ENCODE measurements around the gene PIK3R5.
"Not testable (repeated sequence)": the region's sequence is repeated elsewhere in the genome, so short reads cannot be mapped to it uniquely, and the experiment has no call there.

Gene PIK3R5

GRCh38 chr17:8984225-8984624 lies 18.7 kb upstream of the PIK3R5 start:
- FAIRE-seq = not testable (repeated sequence)

DNA sequence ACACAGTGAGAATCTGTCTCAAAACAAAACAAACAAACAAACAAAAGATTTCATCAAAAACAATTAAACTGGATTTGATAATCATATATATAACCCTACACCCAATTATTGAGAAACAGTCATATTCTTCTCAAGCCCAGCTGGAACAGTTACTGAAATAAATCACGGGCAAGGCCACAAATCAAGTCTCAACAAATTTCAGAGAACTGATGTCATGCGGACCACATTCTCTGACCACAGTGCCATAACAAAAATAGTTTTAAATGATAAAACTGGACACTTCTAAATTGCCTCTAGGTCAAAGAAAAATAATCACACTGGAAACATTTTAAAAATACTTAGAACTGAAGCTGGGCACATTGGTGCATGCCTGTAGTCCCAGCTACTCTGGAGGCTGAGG lies 15.9 kb upstream of the PIK3R5 start:
- no peak for FAIRE-seq

DNA sequence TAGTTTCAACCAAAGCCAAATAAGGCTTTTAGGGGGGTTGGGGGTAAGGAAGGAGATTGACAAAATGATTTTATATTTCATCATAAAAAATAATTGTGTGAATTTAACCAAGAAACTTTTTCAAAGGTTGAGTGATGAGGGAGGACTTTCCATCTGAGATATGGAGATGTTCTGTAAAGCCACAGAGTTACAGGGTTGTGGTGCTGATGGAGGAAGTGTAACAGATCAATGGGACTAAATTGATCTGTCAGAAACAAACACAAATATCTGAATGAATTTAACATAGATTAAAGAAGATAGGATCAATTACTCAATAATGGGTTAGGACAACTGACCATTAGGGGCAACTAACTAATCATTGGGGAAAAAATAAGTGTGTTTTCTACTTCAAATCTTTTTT lies 14.2 kb upstream of the PIK3R5 start:
- FAIRE-seq = no peak

DNA sequence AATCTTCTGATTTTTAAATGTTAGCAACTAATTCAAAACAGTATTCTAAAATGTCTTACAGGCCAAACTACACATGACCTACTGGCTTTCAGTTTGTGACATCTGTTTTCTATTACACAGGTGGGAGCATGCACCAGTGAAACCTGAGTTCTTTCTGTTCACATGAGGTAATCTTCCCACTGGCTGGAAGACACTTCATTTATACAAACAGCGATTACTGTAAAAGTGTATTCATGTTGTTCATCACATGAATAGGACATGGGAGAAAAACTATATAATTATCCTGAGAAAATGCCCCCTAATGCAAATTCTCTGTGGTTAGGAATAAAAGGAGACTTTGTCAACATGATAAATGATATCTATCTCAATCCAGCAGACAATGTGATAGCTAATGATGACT lies 11.1 kb upstream of the PIK3R5 start:
- FAIRE-seq = no peak

- no peak for FAIRE-seq
Measured at GRCh38 chr17:8975091-8975725, 9.7 kb upstream of the PIK3R5 start.

DNA sequence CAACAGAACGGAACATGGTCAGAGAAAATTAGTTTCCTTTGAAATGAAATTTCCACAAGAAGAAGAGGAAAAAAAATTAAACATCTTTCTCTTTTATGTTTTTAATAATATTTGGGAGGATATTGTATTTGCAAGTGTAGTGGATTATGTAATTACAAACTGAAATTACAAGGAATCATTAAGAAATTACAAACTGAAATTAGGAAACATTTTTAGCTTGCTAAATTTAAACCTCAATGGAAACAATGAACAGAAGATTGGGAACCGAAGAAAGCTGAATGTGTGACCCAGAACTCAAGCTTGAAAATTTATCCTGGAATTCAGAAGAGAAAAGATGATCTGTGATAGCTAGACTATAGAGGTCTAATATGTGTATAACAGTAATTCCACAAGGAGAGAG lies 4.4 kb upstream of the PIK3R5 start:
- no peak for FAIRE-seq

DNA sequence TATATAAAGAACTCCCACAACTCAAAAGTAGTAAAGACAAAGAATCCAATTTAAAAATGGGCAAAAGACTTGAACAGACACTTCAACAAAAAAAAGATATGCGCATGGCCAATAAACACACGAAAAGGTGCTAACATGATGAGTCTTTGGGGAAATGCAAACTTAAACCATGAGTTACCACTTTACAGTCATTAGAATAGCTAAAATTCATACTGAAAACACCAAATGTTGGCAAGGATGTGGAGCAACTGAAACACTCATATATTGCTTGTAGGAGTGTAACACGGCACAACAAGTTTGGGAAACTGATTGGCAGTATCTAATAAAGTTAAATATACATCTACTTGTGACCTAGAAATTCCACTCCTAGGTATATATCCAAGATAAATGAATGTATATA lies 3.0 kb upstream of the PIK3R5 start:
- FAIRE-seq = no peak

DNA sequence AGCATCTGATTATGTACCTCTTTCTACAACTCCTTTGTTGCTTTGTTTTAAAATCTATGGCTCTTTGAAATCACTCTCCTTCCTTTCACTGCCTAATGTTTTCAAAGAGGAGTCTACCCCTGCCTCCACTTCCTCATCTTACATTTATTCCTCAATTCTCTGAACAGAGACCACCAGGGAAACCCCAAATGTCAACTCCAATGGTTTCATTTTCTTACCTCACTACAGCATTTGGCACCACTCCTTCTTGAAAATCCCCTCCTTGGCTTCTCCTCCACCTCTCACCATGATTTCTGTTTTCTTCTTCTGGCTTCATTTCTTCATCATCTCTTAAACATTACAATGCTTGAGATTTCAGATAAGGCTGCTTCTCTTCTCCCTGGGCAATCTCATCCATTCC lies 2.4 kb upstream of the PIK3R5 start:
- FAIRE-seq = no peak

- no peak for FAIRE-seq
Measured at GRCh38 chr17:8966926-8967325, 1.4 kb upstream of the PIK3R5 start.

DNA sequence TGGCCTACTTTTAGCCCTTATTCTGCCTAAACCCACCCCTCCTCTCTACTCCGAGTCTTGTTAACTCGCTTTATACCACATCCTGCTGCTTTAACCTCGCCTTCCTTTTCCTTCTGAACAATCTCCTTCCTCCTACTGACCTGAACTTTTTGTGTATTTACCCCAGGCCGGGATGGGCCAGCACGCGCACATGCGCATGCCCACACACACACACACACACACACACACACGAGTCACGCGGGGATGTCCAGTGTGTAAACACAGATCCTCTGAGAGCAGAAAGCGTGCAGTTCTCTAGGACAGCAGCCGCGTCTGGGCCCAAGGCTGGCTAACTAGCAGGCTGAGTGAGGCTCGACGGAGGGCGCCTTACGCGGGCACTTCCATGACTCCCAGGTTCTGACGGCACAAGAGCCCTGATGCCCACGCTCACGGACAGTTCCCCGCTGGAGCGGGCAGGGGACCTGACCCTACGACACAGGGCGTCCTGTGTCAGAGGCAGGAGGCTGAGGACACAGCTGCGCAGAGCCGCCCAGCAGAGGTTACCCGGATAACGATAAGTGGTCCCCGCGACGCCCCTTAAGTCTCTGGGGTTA lies 610 bp downstream of the PIK3R5 start:
- FAIRE-seq = no peak

DNA sequence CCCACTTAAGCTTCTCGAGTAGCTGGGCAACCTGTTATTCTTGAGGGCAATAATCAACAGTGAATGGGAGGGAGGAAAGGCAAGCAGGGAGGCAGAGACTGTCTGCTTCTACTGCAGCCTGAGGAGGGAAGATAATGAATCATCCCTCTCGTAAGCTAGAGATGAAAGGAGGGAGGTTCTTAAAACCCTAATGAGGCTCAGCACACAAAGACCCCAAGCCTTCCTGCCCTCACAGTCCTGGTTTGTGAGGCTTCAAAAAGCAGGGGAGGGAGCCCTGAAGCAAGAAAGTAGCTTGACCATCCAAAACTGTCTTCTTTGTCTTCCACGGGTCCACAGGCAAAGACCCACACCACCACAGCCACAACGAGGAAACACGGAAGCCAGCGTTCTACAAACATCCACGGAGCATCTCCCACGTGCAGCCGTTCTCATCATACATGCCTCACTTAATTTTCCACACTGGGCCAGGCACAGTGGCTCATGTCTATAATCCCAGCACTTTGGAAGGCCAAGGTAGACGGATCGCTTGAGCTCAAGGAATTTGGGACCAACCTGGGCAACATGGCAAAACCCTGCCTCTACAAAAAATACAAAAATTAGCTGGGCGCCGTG lies 1.8 kb downstream of the PIK3R5 start:
- no peak for FAIRE-seq

DNA sequence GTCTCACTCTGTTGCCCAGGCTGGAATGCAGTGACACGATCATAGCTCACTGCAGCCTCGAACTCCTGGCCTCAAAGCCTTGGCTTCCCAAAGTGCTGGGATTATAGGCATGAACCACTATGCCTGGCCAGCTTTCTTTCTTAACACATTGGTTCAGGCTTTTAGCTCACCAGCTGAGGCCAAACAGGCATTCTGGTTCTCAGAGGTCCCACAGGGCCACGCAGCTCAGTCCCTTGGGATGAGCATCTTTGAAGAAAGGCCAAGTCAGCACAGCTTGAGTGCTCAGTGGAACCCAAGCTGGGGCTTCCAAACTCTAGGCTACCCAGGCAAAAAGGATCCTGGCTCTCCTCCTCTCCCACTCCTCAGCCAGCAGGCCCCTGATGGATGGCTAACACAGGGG lies 2.5 kb downstream of the PIK3R5 start:
- no peak for FAIRE-seq

- no peak for FAIRE-seq
Measured at GRCh38 chr17:8961829-8962228, 3.7 kb downstream of the PIK3R5 start.

DNA sequence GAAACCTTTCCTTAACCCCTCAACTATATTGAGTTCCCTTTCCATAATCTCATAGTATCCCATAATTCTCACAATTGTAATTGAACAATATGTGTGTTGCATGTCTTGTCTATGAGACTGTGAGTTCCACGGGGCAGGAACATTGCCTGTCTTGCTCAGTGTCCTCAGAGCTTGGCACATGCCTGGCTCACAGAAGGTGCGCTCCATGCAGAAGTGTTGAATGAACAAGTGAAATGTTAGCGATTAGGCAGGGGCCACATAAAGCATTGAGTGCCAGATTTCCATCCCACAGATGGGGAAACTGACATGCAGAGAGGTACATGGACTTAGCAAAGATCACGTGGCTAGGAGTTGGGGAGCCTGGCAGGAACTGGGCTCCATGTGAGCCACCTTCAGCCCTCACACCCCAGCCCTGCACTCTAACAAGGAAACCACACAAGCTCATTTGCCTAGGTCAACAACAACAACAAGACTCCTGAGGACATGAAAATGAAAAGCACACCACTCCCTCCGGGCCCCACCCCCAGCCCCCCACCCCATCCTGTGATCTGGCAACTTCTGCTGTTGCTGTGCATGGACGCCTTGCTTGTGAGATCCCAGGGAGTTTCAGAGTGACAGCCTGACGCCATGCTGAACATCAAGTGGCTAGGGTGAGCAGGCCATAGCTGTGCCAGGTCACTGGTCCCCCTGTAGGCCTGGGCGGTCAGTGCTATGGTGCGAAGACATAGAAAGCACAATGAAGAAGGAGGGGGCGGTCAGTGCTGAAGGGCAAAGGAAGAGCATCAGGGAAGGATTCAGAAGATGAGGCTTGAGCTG lies 5.0 kb downstream of the PIK3R5 start:
- FAIRE-seq = no peak

- FAIRE-seq = no peak
Measured at GRCh38 chr17:8959312-8959918, 6.1 kb downstream of the PIK3R5 start.

GRCh38 chr17:8957721-8958120 lies 7.8 kb downstream of the PIK3R5 start:
- no peak for FAIRE-seq

DNA sequence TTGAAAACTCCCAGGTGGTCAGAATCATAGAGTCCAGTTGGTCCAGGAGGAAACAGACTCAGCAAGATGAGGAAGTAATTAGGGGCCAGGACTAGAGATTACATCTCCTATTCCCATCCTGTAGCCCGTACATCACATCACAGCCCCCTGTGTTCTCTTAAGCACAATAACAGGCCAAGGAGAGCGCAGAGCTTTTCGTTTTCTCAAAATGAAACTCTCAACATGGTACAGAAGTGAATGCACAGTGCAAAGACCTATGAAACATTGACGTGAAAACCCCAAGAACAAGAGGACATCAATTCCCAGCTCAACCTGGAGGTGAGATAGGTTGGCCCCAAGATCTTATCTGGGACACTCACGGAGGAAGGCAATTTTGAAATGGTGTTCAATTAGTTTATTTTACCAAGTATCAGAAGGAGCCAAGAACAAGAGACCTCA lies 9.0 kb downstream of the PIK3R5 start:
- no peak for FAIRE-seq

DNA sequence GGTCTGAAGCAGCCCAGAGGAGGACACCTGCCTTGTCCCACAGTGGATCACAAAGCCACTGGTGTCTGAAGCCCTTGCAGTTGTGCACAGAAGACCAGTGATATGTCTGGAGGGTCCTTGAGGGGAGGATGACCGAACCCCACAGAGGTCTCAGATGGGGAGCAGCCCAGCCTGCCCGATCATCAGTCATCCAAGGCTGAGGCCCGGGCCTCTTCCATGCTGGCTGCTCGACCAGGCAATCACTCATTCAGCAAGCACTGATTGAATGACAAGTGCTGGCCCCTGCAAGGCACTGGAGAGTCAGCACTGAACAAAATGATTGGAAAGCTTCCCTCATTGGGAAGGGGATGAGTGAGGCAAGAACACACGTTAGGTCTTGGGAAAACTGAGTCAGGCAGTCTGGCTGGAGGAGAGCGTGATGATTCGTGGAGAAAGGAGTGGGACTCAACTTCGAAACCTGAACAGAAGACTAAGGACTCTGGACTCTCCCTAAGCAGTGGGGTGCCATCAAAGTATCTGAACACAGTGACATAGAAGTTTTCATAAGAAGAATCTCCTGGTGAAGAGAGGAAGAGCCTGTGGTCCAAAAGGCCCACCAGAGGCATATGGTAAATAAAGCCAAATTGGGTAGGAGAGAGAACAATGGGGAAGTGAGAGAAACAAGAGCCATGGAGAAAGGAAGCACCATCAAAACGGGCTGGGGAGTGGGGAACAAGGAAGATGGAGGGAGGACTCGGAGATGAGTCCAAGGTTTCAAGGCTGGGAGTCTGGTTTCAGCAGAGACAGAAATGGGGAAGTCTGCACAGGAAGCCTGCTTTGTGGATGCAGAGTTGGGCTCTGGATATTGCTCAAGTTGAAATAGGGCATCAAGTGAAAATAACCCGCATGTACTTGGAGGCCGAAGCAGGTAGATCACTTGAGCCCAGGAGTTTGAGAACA lies 10.2 kb downstream of the PIK3R5 start:
- FAIRE-seq = no peak

GRCh38 chr17:8954339-8954738 lies 11.2 kb downstream of the PIK3R5 start:
- FAIRE-seq = no peak

DNA sequence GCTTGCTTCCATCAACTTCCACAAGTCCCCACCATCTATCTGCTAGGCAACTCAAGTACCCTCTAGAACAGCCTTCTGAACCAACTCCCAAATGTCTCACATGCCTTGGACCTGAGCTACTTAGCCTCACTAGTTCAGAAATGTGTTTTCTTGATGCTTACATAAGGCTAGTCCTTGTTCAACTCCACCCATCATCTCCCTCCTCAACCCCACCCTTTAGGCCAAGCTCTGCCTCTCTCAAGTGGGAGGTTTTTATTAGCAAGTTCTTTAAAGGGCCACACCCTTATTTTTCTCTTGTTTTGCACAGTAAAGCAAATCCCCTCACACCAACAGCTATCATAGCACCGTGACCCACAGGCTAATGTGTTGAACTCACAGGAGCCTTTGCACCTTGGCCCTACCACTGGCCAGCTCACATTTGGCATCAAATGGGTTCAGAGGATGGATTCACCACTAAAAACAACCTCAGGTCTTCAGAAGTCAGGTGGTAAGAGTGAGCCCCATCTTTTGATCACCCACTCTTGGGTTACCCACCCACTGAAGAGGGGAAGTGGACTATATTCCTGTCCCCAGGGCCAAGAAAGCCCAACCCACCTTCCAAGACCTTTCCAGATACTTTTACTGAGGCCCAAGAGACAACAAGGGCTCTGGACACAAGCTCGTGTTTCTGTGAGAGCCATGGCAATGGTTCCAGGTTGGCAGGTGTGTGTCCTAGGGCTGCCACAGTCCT lies 12.2 kb downstream of the PIK3R5 start:
- no peak for FAIRE-seq

DNA sequence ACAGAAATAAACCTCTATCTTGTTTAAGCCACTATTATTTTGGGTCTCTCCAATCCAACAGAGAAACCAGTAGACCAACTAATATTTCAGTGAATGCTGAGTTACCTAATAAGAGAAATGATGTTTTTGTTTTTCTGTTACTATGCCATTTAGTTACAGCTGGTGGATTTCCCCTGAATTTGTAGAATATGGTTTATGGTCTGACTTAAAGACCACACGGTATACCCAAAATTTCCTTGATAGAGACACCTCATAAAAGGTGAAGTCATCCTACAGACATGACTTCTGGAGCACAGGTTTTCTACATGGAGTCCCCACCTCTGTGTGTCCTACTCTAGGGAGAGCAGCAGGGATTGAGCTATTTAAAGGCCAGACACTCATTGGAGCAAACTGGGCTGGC lies 13.3 kb downstream of the PIK3R5 start:
- FAIRE-seq = no peak
